ENCODE data around the gene N4BP2L1. TPM values are rescaled to one million over a fixed set of nuclear protein-coding genes. Genes with fewer than 3 reads are reported as not detected.

Gene N4BP2L1
- total and polyA plus RNA-seq, 2 experiments from 2014 or later: 1.2 to 1.4 TPM

GRCh38 chr13:32403108-32403507, 24.8 kb downstream of the N4BP2L1 start:
- Histone ChIP-seq H3K4me3 (no peak overlapping the region), H4K20me1 (ENCODE audit: insufficient read depth) (no peaks in the 10 kb centered on the region), H3K79me2 (ENCODE audit: insufficient read depth) (no peaks in the 10 kb centered on the region), H3K4me1 (ENCODE audit: insufficient read depth) (no peaks in the 10 kb centered on the region), H3K9ac (no peak overlapping the region), H3K36me3 (ENCODE audit: low read depth) (no peaks in the 10 kb centered on the region), H2AFZ (no peak overlapping the region), H3K9me2 (ENCODE audit: insufficient read depth) (no peaks in the 10 kb centered on the region), H3F3A (ENCODE audit: insufficient read depth) (no peaks in the 10 kb centered on the region), H3K27ac (no peak overlapping the region), H3K27me3 (replicated peaks; ENCODE audit: insufficient read depth) (no peaks in the 10 kb centered on the region), H3K9me3 (ENCODE audit: low read depth) (no peaks in the 10 kb centered on the region), H3K4me2 (ENCODE audit: unreplicated experiment) (no peak overlapping the region)
- no peak for TF ChIP-seq EZH2phosphoT487 (IDR thresholded peaks at IDR 0.05; ENCODE audit: insufficient read depth, low read depth)
- no peak for TF ChIP-seq EZH2 (IDR thresholded peaks at IDR 0.05; ENCODE audit: insufficient read depth, poor library complexity, severe bottlenecking)
- in situ Hi-C loops (cut with MboI): no loop called here
- WGBS, 2 experiments (ENCODE audit: low coverage in 1 of 2, low lambda C conversion rate in 2 of 2, missing lambda C conversion rate in 2 of 2): 94 to 97% methylated on average over 4 of the region's 4 CpGs
- DNase-seq: no peak

DNA sequence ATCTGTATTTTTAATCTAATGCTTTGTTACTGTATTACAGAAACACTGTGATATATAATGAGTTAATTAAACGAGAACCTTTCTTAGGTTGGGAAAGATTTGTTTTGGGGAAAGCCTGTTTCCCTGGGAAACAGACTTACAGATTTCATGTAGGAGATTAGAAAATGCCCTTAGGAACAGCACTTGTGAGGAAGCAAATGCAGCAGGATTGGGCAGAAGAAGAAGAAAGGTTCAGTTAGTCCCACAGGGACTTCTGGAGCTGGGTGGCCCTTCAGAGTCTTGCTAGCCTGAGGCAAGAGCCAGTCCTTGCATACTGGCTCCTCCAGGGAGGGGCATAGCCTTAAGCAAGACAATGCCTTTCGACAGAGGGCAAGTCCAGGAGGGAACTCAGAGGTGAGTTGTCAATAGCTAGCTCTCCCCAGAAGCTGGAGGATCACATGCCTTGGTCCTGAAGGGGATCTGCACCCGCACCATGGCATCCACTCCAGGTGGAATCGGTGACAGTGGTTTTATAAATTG, 36.8 kb downstream of the N4BP2L1 start:
- Histone ChIP-seq H4K20me1 (ENCODE audit: insufficient read depth) (no peaks in the 10 kb centered on the region), H3K9ac (no peak overlapping the region), H3K27me3 (replicated peaks; ENCODE audit: insufficient read depth) (no peaks in the 10 kb centered on the region), H3K4me1 (ENCODE audit: insufficient read depth) (no peaks in the 10 kb centered on the region), H3F3A (ENCODE audit: insufficient read depth) (no peaks in the 10 kb centered on the region), H2AFZ (no peak overlapping the region), H3K9me3 (ENCODE audit: low read depth) (no peaks in the 10 kb centered on the region), H3K4me2 (ENCODE audit: unreplicated experiment) (no peak overlapping the region), H3K79me2 (ENCODE audit: insufficient read depth) (no peaks in the 10 kb centered on the region), H3K9me2 (ENCODE audit: insufficient read depth) (no peaks in the 10 kb centered on the region), H3K36me3 (ENCODE audit: low read depth) (no peaks in the 10 kb centered on the region), H3K4me3 (no peak overlapping the region), H3K27ac (no peak overlapping the region)
- no peak for DNase-seq
- TF ChIP-seq EZH2phosphoT487 (IDR thresholded peaks at IDR 0.05; ENCODE audit: insufficient read depth, low read depth) (no peak), EZH2 (IDR thresholded peaks at IDR 0.05; ENCODE audit: insufficient read depth, poor library complexity, severe bottlenecking) (no peak)
- in situ Hi-C loops (cut with MboI): no loop called here
- WGBS, 2 experiments (ENCODE audit: low coverage in 1 of 2, low lambda C conversion rate in 2 of 2, missing lambda C conversion rate in 2 of 2): 91 to 93% methylated on average over 4 of the region's 4 CpGs

DNA sequence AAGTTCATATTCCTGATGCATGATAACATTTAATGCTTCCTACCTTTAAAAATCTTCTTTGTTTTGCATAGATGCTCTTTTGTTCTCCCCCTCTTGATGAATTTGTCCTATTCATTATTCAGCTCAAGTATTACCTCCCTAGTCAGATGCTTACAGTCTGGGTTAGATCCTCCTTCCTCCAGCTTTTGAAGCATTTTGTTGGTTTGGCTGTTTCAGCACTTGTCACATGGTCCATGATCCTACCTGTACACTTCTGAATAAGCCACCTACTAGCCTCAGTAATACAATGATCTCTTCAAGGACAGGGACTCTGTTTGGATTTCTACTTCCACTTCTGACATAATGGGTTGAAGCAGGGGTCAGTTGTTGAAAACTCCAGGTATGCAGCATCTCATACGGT, 37.4 kb downstream of the N4BP2L1 start:
- no peak overlapping the region for H3K9ac ChIP-seq

GRCh38 chr13:32390048-32390447, 37.9 kb downstream of the N4BP2L1 start:
- no peak overlapping the region for H2AFZ ChIP-seq
- TF ChIP-seq EZH2 (IDR thresholded peaks at IDR 0.05; ENCODE audit: insufficient read depth, poor library complexity, severe bottlenecking) (no peak), EZH2phosphoT487 (IDR thresholded peaks at IDR 0.05; ENCODE audit: insufficient read depth, low read depth) (no peak)
- no peaks in the 10 kb centered on the region for H3F3A ChIP-seq (ENCODE audit: insufficient read depth)
- no peak overlapping the region for H3K27ac ChIP-seq
- 97 to 99% methylated on average over 4 of the region's 4 CpGs for WGBS, 2 experiments (ENCODE audit: low coverage in 1 of 2, low lambda C conversion rate in 2 of 2, missing lambda C conversion rate in 2 of 2)
- no peaks in the 10 kb centered on the region for H3K79me2 ChIP-seq (ENCODE audit: insufficient read depth)
- H3K4me3 ChIP-seq: no peak overlapping the region
- H3K36me3 ChIP-seq (ENCODE audit: low read depth): no peaks in the 10 kb centered on the region
- no peaks in the 10 kb centered on the region for H3K4me1 ChIP-seq (ENCODE audit: insufficient read depth)
- no peaks in the 10 kb centered on the region for H3K9me2 ChIP-seq (ENCODE audit: insufficient read depth)
- in situ Hi-C loops (cut with MboI): no loop called here
- no peak for DNase-seq
- H3K9ac ChIP-seq: no peak overlapping the region
- H3K27me3 ChIP-seq (replicated peaks; ENCODE audit: insufficient read depth): no peaks in the 10 kb centered on the region
- no peaks in the 10 kb centered on the region for H4K20me1 ChIP-seq (ENCODE audit: insufficient read depth)
- no peaks in the 10 kb centered on the region for H3K9me3 ChIP-seq (ENCODE audit: low read depth)
- H3K4me2 ChIP-seq (ENCODE audit: unreplicated experiment): no peak overlapping the region

More for the DNA sequence above, 37.4 kb downstream of the N4BP2L1 start:
- no peaks in the 10 kb centered on the region for H3K79me2 ChIP-seq (ENCODE audit: insufficient read depth)
- H3F3A ChIP-seq (ENCODE audit: insufficient read depth): no peaks in the 10 kb centered on the region
- no peak for DNase-seq
- in situ Hi-C loops (cut with MboI): no loop called here
- H3K4me2 ChIP-seq (ENCODE audit: unreplicated experiment): no peak overlapping the region
- no peak overlapping the region for H2AFZ ChIP-seq
- no peak overlapping the region for H3K27ac ChIP-seq
- no peaks in the 10 kb centered on the region for H3K27me3 ChIP-seq (replicated peaks; ENCODE audit: insufficient read depth)
- WGBS, 2 experiments (ENCODE audit: low coverage in 1 of 2, low lambda C conversion rate in 2 of 2, missing lambda C conversion rate in 2 of 2): 96 to 97% methylated on average over 1 of the region's 1 CpG
- no peaks in the 10 kb centered on the region for H4K20me1 ChIP-seq (ENCODE audit: insufficient read depth)
- no peak overlapping the region for H3K4me3 ChIP-seq
- H3K9me2 ChIP-seq (ENCODE audit: insufficient read depth): no peaks in the 10 kb centered on the region
- H3K9me3 ChIP-seq (ENCODE audit: low read depth): no peaks in the 10 kb centered on the region
- H3K4me1 ChIP-seq (ENCODE audit: insufficient read depth): no peaks in the 10 kb centered on the region
- no peak for TF ChIP-seq EZH2phosphoT487 (IDR thresholded peaks at IDR 0.05; ENCODE audit: insufficient read depth, low read depth)
- no peak for TF ChIP-seq EZH2 (IDR thresholded peaks at IDR 0.05; ENCODE audit: insufficient read depth, poor library complexity, severe bottlenecking)
- H3K36me3 ChIP-seq (ENCODE audit: low read depth): no peaks in the 10 kb centered on the region

DNA sequence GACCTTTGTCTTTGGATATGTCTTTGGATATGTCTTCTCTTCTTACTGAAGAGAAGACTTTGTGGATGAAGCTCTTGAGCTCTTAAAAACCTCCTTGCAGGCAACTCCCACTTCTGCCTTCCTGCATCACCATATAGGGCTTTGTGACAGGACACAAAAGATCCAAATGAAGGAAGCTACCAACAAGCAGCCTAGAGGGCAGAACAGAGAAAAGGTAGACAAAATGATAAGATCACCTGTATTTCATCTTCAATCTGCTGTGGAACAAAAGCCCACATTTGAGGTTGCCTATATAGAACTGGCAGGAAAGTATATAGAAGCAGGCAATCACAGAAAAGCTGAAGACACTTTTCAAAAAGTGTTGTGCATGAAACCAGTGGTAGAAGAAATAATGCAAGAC, 42.5 kb downstream of the N4BP2L1 start:
- Histone ChIP-seq H3K4me2 (ENCODE audit: unreplicated experiment) (no peak overlapping the region), H3K9ac (no peak overlapping the region), H3K79me2 (ENCODE audit: insufficient read depth) (no peaks in the 10 kb centered on the region), H3K4me1 (ENCODE audit: insufficient read depth) (no peaks in the 10 kb centered on the region), H2AFZ (no peak overlapping the region), H3F3A (ENCODE audit: insufficient read depth) (no peaks in the 10 kb centered on the region), H4K20me1 (ENCODE audit: insufficient read depth) (no peaks in the 10 kb centered on the region), H3K27ac (no peak overlapping the region), H3K9me3 (ENCODE audit: low read depth) (no peaks in the 10 kb centered on the region), H3K4me3 (no peak overlapping the region), H3K36me3 (ENCODE audit: low read depth) (no peaks in the 10 kb centered on the region), H3K9me2 (ENCODE audit: insufficient read depth) (no peaks in the 10 kb centered on the region), H3K27me3 (replicated peaks; ENCODE audit: insufficient read depth) (no peaks in the 10 kb centered on the region)
- in situ Hi-C loops (cut with MboI): no loop called here
- TF ChIP-seq EZH2 (IDR thresholded peaks at IDR 0.05; ENCODE audit: insufficient read depth, poor library complexity, severe bottlenecking) (no peak), EZH2phosphoT487 (IDR thresholded peaks at IDR 0.05; ENCODE audit: insufficient read depth, low read depth) (no peak)
- no peak for DNase-seq

Data from GM23248 (cell line).